HG03196 (cell line): ENCODE results near the gene SIK3.
"Not testable (repeated sequence)": the region's sequence is repeated elsewhere in the genome, so short reads cannot be mapped to it uniquely, and the experiment has no call there.

Experiments used
- ATAC-seq: cut with Tn5 transposase; IDR thresholded peaks from one replicate; pipeline ENCODE4 v1.9.1; 2021; ENCODE audit not compliant: unreplicated experiment

SIK3 gene

GRCh38 chr11:116808262-116809175 lies 289.7 kb downstream of the SIK3 start:
- no peak for ATAC-seq

- ATAC-seq = no peak
Measured at GRCh38 chr11:116807601-116808261, 290.5 kb downstream of the SIK3 start.

GRCh38 chr11:116804001-116804400 lies 294.2 kb downstream of the SIK3 start:
- no peak for ATAC-seq

- ATAC-seq = not testable (repeated sequence)
Measured at GRCh38 chr11:116801662-116802061, 296.6 kb downstream of the SIK3 start.

- ATAC-seq = no peak
Measured at GRCh38 chr11:116800610-116801009, 297.6 kb downstream of the SIK3 start.

GRCh38 chr11:116798368-116798767 lies 299.9 kb downstream of the SIK3 start:
- no peak for ATAC-seq

GRCh38 chr11:116797816-116798215 lies 300.4 kb downstream of the SIK3 start:
- no peak for ATAC-seq

- ATAC-seq = no peak
Measured at GRCh38 chr11:116796548-116796947, 301.7 kb downstream of the SIK3 start.

- no peak for ATAC-seq
Measured at GRCh38 chr11:116794851-116795250, 303.4 kb downstream of the SIK3 start.

GRCh38 chr11:116793772-116794097 lies 304.5 kb downstream of the SIK3 start:
- no peak for ATAC-seq
